SU-DHL-6 (cell line): ENCODE results near the gene F8.

Experiments
- H2AFZ ChIP-seq: fragments of 200-600 bp; sonication (generic); 2 replicates; pipeline ENCODE4 v1.6.1; 2014; ENCODE audit warnings: low read depth, mild to moderate bottlenecking, moderate library complexity, mixed read lengths, antibody characterized with exemption, low read length; ENCODE audit not compliant: severe bottlenecking
- H3F3A ChIP-seq: fragments of 200-600 bp; shearing (Covaris generic); 2 replicates; pipeline ENCODE4 v1.6.0; 2016; ENCODE audit warnings: antibody characterized with exemption, mild to moderate bottlenecking; ENCODE audit not compliant: insufficient read depth
- H3K27ac ChIP-seq: fragments of 200-600 bp; sonication (generic); 2 replicates; pipeline ENCODE4 v1.5.1; 2016; ENCODE audit warnings: low read depth, mild to moderate bottlenecking, low read length, moderate library complexity, mixed read lengths
- H3K27me3 ChIP-seq: fragments of 200-600 bp; sonication (generic), shearing (Covaris generic); 2 replicates; pipeline ENCODE4 v1.6.0; 2014; ENCODE audit warnings: mild to moderate bottlenecking, low read length
- H3K36me3 ChIP-seq: fragments of 200-600 bp; sonication (generic); 2 replicates; pipeline ENCODE4 v1.6.1; 2014; ENCODE audit warnings: mild to moderate bottlenecking, low read length, mixed read lengths
- H3K4me2 ChIP-seq: fragments of 300-600, 200-600 bp; shearing (Covaris generic), sonication (generic); 2 replicates; pipeline ENCODE4 v1.6.0; 2014; ENCODE audit warnings: low read length, low read depth, mild to moderate bottlenecking; ENCODE audit not compliant: poor library complexity, severe bottlenecking
- H3K4me3 ChIP-seq: fragments of 200-600 bp; sonication (generic); 2 replicates; pipeline ENCODE4 v1.5.1; 2014; ENCODE audit warnings: antibody characterized with exemption, low read length, mild to moderate bottlenecking, mixed read lengths; ENCODE audit not compliant: insufficient read depth, poor library complexity, severe bottlenecking
- H3K79me2 ChIP-seq: fragments of 200-600 bp; sonication (generic); 2 replicates; pipeline ENCODE4 v1.6.1; 2014; ENCODE audit warnings: mild to moderate bottlenecking, low read length, moderate library complexity; ENCODE audit not compliant: insufficient read depth
- H3K9ac ChIP-seq: fragments of 200-600 bp; sonication (generic); 2 replicates; pipeline ENCODE4 v1.7.0; 2014; ENCODE audit warnings: mild to moderate bottlenecking, low read length
- H3K9me2 ChIP-seq: fragments of 200-600 bp; sonication (generic); replicated peaks from 2 replicates; pipeline ENCODE4 v1.6.1; 2014; ENCODE audit warnings: low read length; ENCODE audit not compliant: insufficient read depth
- H3K9me3 ChIP-seq: fragments of 200-600 bp; sonication (generic); 2 replicates; pipeline ENCODE4 v1.6.1; 2014; ENCODE audit warnings: low read length, mixed read lengths; ENCODE audit not compliant: insufficient read depth
- H4K20me1 ChIP-seq: fragments of 200-600 bp; sonication (generic); 2 replicates; pipeline ENCODE4 v1.6.1; 2014; ENCODE audit warnings: low read depth, mild to moderate bottlenecking, antibody characterized with exemption, low read length, moderate library complexity, mixed read lengths
- CTCF ChIP-seq: fragments of 200-600 bp; sonication (generic); IDR thresholded peaks from one replicate; pipeline ENCODE4 v1.5.1; 2017; ENCODE audit warnings: antibody characterized with exemption, mild to moderate bottlenecking, low read length, moderate library complexity; ENCODE audit not compliant: insufficient read depth, poor library complexity, severe bottlenecking
- EZH2phosphoT487 ChIP-seq: fragments of 200-600 bp; sonication (generic), shearing (Covaris generic); conservative IDR thresholded peaks from 2 replicates; pipeline ENCODE4 v1.6.1; 2018; ENCODE audit warnings: mild to moderate bottlenecking, antibody characterized with exemption, low read length, moderate library complexity, mixed read lengths

The F8 gene

GRCh38 chrX:154987940-154988339 lies 34.6 kb downstream of the F8 start:
- no peak overlapping the region for H2AFZ ChIP-seq
- no peaks in the 10 kb centered on the region for H3F3A ChIP-seq
- no peak overlapping the region for H3K9ac ChIP-seq
- H3K4me3 ChIP-seq: no peak overlapping the region
- TF ChIP-seq EZH2phosphoT487: no peak
- no peak for TF ChIP-seq CTCF
- no peaks in the 10 kb centered on the region for H3K36me3 ChIP-seq
- H3K27me3 ChIP-seq: no peaks in the 10 kb centered on the region
- no peak overlapping the region for H3K4me2 ChIP-seq
- H3K27ac ChIP-seq: no peak overlapping the region
- H3K9me3 ChIP-seq: no peaks in the 10 kb centered on the region
- H4K20me1 ChIP-seq: no peaks in the 10 kb centered on the region
- no peaks in the 10 kb centered on the region for H3K79me2 ChIP-seq
- no peaks in the 10 kb centered on the region for H3K9me2 ChIP-seq

DNA sequence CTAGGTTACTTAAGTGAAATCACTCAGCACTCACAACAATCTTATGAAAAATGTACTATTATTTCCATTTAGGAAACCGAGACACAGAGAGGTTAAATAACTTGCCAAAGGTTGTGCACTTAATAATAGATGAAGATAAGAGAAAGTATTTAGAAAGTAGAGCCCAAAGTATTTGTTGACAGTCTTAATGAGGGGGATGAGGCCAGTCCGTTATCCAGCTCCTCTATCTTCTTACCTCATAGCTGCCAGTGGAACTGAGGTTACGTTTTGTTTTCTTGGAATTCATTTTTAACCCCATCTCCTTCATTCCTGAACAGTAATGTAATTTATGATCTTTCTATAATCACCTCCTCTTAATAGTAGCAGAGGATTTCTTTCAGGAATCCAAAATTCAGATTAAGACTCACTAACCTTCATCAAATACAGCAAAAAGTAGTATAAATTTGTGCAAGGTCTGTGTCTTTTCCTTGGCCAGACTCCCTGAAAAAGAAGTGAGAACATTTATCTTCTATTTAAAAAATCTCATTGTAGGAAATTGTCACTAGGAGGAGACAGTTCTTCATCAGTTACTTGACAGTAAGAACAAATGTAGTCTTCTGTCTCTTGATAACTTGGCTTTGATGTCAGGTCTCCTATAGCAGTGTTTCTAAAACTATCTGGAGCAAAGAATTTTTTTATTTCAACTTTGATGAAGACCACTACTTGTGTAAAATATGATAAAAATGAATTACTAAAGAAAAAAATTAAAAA lies 35.5 kb downstream of the F8 start:
- no peak for TF ChIP-seq CTCF
- no peak for TF ChIP-seq EZH2phosphoT487
- no peak overlapping the region for H2AFZ ChIP-seq

GRCh38 chrX:154981116-154981411 lies 41.5 kb downstream of the F8 start:
- H3F3A ChIP-seq: no peaks in the 10 kb centered on the region
- H3K79me2 ChIP-seq: no peaks in the 10 kb centered on the region
- H3K4me3 ChIP-seq: no peak overlapping the region
- peak overlapping the region; percentile 24 for H3K4me2 ChIP-seq
- no peaks in the 10 kb centered on the region for H3K9me2 ChIP-seq
- H4K20me1 ChIP-seq: no peaks in the 10 kb centered on the region
- H3K36me3 ChIP-seq: no peaks in the 10 kb centered on the region
- H3K9me3 ChIP-seq: no peaks in the 10 kb centered on the region
- no peak for TF ChIP-seq CTCF
- TF ChIP-seq EZH2phosphoT487: no peak
- no peaks in the 10 kb centered on the region for H3K27me3 ChIP-seq
- H3K27ac ChIP-seq: no peak overlapping the region
- H2AFZ ChIP-seq: peak overlapping the region; percentile 48
- no peak overlapping the region; the same call in 1 of the 2 replicates for H3K9ac ChIP-seq

More for the DNA sequence above, 35.5 kb downstream of the F8 start:
- no peak overlapping the region for H3K9ac ChIP-seq
- no peaks in the 10 kb centered on the region for H3K9me3 ChIP-seq
- H4K20me1 ChIP-seq: no peaks in the 10 kb centered on the region
- H3F3A ChIP-seq: no peaks in the 10 kb centered on the region
- no peaks in the 10 kb centered on the region for H3K27me3 ChIP-seq
- no peak overlapping the region for H3K4me2 ChIP-seq
- H3K27ac ChIP-seq: no peak overlapping the region
- no peaks in the 10 kb centered on the region for H3K36me3 ChIP-seq
- H3K9me2 ChIP-seq: no peaks in the 10 kb centered on the region
- no peaks in the 10 kb centered on the region for H3K79me2 ChIP-seq
- no peak overlapping the region for H3K4me3 ChIP-seq
